RWPE2 (cell line): Measurements from ENCODE around the gene CINP.
"Not testable (repeated sequence)": the region's sequence is repeated elsewhere in the genome, so short reads cannot be mapped to it uniquely, and the experiment has no call there.

Experiments
- ATAC-seq: fragments of 200-7000 bp; cut with Tn5 transposase; 3 replicates; pipeline ENCODE4 v1.9.1; 2021; ENCODE audit warnings: low read depth
- DNase-seq: peaks from one replicate; pipeline ENCODE4 v3.0.0-alpha.2; 2020; ENCODE audit warnings: low spot score
- H3K27ac ChIP-seq: fragments of 450-650 bp; 2 replicates; pipeline ENCODE4 v1.5.1; 2017; ENCODE audit warnings: mild to moderate bottlenecking; ENCODE audit not compliant: poor library complexity, severe bottlenecking
- H3K27me3 ChIP-seq: fragments of 250-450 bp; sonication (Bioruptor Pico); 2 replicates; pipeline ENCODE4 v1.5.1; 2021; ENCODE audit warnings: mild to moderate bottlenecking, moderate library complexity; ENCODE audit not compliant: insufficient read depth, poor library complexity, severe bottlenecking
- H3K36me3 ChIP-seq: fragments of 250-450 bp; sonication (Bioruptor Pico); 2 replicates; pipeline ENCODE4 v1.5.1; 2020; ENCODE audit warnings: low read depth, mild to moderate bottlenecking, moderate library complexity
- H3K4me1 ChIP-seq: fragments of 250-450 bp; sonication (Bioruptor Pico); 2 replicates; pipeline ENCODE4 v1.5.1; 2021; ENCODE audit warnings: mild to moderate bottlenecking, moderate library complexity; ENCODE audit not compliant: insufficient read depth, poor library complexity, severe bottlenecking
- H3K4me3 ChIP-seq: fragments of 250-450 bp; sonication (Bioruptor Pico); 2 replicates; pipeline ENCODE4 v1.5.1; 2021; ENCODE audit warnings: mild to moderate bottlenecking, moderate library complexity; ENCODE audit not compliant: severe bottlenecking
- H3K9me3 ChIP-seq: fragments of 250-450 bp; sonication (Bioruptor Pico); 2 replicates; pipeline ENCODE4 v1.5.1; 2021; ENCODE audit warnings: mild to moderate bottlenecking, moderate library complexity; ENCODE audit not compliant: severe bottlenecking
- CTCF ChIP-seq: fragments of 450-650 bp; IDR thresholded peaks from one replicate; pipeline ENCODE4 v1.5.1; 2017; ENCODE audit warnings: mild to moderate bottlenecking, moderate library complexity; ENCODE audit not compliant: poor library complexity, severe bottlenecking

The CINP gene

GRCh38 chr14:102333795-102334705 lies 28.6 kb downstream of the CINP start:
- no peaks in the 10 kb centered on the region for H3K9me3 ChIP-seq
- H3K4me1 ChIP-seq: no peaks in the 10 kb centered on the region
- no peak for TF ChIP-seq CTCF
- H3K27me3 ChIP-seq: no peaks in the 10 kb centered on the region
- peak; percentile 15; the same call in 1 of the 3 replicates for ATAC-seq
- peaks cover 78% of the 10 kb centered on the region for H3K36me3 ChIP-seq
- no peak overlapping the region for H3K4me3 ChIP-seq
- no peak for DNase-seq
- H3K27ac ChIP-seq: no peak overlapping the region

- peaks cover 72% of the 10 kb centered on the region for H3K36me3 ChIP-seq
- no peak for ATAC-seq
- no peaks in the 10 kb centered on the region for H3K9me3 ChIP-seq
- H3K27ac ChIP-seq: no peak overlapping the region
- no peak for DNase-seq
- TF ChIP-seq CTCF: no peak
- no peaks in the 10 kb centered on the region for H3K27me3 ChIP-seq
- H3K4me1 ChIP-seq: no peaks in the 10 kb centered on the region
- no peak overlapping the region for H3K4me3 ChIP-seq
Observed at GRCh38 chr14:102333390-102333789, 29.3 kb downstream of the CINP start.

GRCh38 chr14:102330806-102331205 lies 31.9 kb downstream of the CINP start:
- Histone ChIP-seq H3K27ac (no peak overlapping the region), H3K4me1 (no peaks in the 10 kb centered on the region), H3K9me3 (no peaks in the 10 kb centered on the region), H3K4me3 (no peak overlapping the region), H3K27me3 (no peaks in the 10 kb centered on the region), H3K36me3 (peaks cover 47% of the 10 kb centered on the region)
- ATAC-seq (no peak), DNase-seq (no peak)
- TF ChIP-seq CTCF: no peak

- not testable (repeated sequence) for ATAC-seq, DNase-seq, H3K4me1 ChIP-seq, H3K27me3 ChIP-seq, H3K27ac ChIP-seq, H3K9me3 ChIP-seq, H3K4me3 ChIP-seq
- H3K36me3 ChIP-seq: peaks cover 37% of the 10 kb centered on the region
Observed at GRCh38 chr14:102329381-102329780, 33.3 kb downstream of the CINP start.

- Histone ChIP-seq H3K27me3 (no peaks in the 10 kb centered on the region), H3K27ac (no peak overlapping the region), H3K9me3 (no peaks in the 10 kb centered on the region), H3K4me3 (no peak overlapping the region), H3K36me3 (peaks cover 24% of the 10 kb centered on the region; the same call in 1 of the 2 replicates), H3K4me1 (peaks cover 3% of the 10 kb centered on the region)
- no peak for TF ChIP-seq CTCF
- DNase-seq (no peak), ATAC-seq (no peak)
Observed at GRCh38 chr14:102326583-102326982, 36.1 kb downstream of the CINP start.
